Tibial artery (tissue), 4 donors: Measurements from ENCODE around the gene HJV.

Experiments used
- DNase-seq, 2 donors: peaks; one replicate each; pipeline ENCODE4 v3.0.0-alpha.2; 2019
- H3K27ac ChIP-seq, 2 donors: fragments of 200-600 bp; sonication (generic) in 1 of 2; 1 replicate in 1 of 2; 2 replicates in 1 of 2; pipeline ENCODE4 v1.5.1; 2018 to 2019; ENCODE audit warnings: mild to moderate bottlenecking in 1 of 2
- H3K27me3 ChIP-seq, 2 donors: fragments of 200-600 bp; sonication (generic) in 1 of 2; one replicate each; pipeline versions ENCODE4 v1.5.1 to v1.6.0; 2016 to 2019
- H3K36me3 ChIP-seq, 3 donors: fragments of 200-600 bp; sonication (generic) in 2 of 3; one replicate each; pipeline ENCODE4 v1.5.1; 2016 to 2019; ENCODE audit warnings: mild to moderate bottlenecking in 2 of 3
- H3K4me1 ChIP-seq, 4 donors: fragments of 200-600 bp; sonication (generic) in 2 of 4; 1 replicate in 3 of 4; 2 replicates in 1 of 4; pipeline ENCODE4 v1.5.1; 2016 to 2019
- H3K4me3 ChIP-seq, 2 donors: fragments of 200-600 bp; sonication (generic) in 1 of 2; 1 replicate in 1 of 2; 2 replicates in 1 of 2; pipeline ENCODE4 v1.5.1; 2018 to 2019; ENCODE audit warnings: mild to moderate bottlenecking in 2 of 2
- H3K9me3 ChIP-seq, 3 donors: fragments of 200-600 bp; sonication (generic) in 1 of 3; one replicate each; pipeline ENCODE4 v1.5.1; 2016 to 2019
- intact Hi-C: fragments of 100-400 bp; cut with DNase I; formaldehyde crosslinking; loops from one replicate; pipeline ENCODE4 v1.15.0; 2023; ENCODE audit warnings: low total_unique reads
- TF ChIP-seq, protein P1 (sequence below), 2 experiments: fragments of 200-600 bp in 1 of 2; fragments of 450-650 bp in 1 of 2; IDR thresholded peaks; one replicate each; pipeline ENCODE4 v1.5.1; 2017 to 2019; ENCODE audit warnings: antibody characterized with exemption in 2 of 2, mild to moderate bottlenecking in 1 of 2, moderate library complexity in 1 of 2

Gene HJV

DNA sequence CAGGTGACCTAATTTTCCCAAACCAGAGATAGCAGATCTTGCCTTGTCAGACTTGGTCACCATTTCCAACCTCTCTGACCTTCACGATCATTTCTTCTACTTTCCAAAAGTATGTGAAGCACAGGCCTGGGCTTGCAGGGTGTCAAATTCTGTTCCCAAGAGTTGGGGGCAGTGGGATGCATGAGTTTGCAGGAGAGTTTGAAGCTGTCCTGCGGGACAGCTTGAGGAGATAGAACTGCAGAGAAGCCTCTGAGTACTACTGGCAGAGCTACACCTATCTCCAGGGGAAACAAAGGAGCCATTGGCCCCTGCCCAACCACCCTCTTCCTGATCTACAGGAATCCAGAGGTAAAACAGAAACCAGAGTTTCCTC is 36.4 kb downstream of the HJV start:
- intact Hi-C loops: no loop called here
- no peaks in the 10 kb centered on the region for H3K27me3 ChIP-seq
- no peaks in the 10 kb centered on the region for H3K36me3 ChIP-seq
- TF ChIP-seq, protein P1, sequence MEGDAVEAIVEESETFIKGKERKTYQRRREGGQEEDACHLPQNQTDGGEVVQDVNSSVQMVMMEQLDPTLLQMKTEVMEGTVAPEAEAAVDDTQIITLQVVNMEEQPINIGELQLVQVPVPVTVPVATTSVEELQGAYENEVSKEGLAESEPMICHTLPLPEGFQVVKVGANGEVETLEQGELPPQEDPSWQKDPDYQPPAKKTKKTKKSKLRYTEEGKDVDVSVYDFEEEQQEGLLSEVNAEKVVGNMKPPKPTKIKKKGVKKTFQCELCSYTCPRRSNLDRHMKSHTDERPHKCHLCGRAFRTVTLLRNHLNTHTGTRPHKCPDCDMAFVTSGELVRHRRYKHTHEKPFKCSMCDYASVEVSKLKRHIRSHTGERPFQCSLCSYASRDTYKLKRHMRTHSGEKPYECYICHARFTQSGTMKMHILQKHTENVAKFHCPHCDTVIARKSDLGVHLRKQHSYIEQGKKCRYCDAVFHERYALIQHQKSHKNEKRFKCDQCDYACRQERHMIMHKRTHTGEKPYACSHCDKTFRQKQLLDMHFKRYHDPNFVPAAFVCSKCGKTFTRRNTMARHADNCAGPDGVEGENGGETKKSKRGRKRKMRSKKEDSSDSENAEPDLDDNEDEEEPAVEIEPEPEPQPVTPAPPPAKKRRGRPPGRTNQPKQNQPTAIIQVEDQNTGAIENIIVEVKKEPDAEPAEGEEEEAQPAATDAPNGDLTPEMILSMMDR (IDR thresholded peaks at IDR 0.05): no peak
- DNase-seq: peak; percentile 20 to 61
- H3K4me3 ChIP-seq: no peak overlapping the region
- H3K27ac ChIP-seq: peak overlapping the region; percentile 71 to 90
- H3K9me3 ChIP-seq: no peaks in the 10 kb centered on the region
- peaks cover 0 to 67% (median 51%) of the 10 kb centered on the region in 4 donors for H3K4me1 ChIP-seq

DNA sequence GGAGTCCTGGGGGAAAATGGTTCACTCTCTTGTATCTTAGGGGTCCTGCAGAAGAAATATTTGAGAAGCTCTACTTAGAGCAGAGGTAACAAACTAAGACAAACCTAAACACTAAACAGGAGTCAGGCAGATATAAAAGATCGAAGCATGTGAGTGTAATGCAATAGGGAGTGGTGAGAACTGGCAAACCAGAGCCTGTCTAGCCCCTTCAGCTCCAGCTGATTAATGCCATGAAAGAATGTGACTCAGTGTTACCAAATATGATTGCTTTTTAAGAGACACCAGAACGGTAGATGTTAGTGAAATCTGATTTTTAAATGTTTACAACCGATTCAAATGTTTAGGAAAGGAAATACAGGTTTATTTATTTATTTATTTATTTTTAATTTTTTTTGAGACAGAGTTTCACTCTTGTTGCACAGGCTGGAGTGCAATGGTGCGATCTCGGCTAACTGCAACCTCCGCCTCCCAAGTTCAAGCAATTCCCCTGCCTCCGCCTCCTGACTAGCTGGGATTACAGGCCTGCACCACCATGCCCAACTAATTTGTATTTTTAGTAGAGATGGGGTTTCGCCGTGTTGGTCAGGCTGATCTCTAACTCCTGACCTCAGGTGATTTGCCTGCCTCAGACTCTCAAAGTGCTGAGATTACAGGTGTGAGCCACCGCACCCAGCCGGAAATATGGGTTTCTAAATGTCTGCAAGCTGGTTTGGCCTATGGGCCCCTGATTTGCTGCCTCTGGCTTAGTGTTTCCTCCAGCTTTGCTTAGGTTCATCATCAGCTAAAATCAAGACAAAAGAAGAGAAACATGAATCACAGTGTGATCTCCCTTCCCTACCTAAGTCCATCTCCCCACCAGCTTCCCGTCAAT is 37.3 kb downstream of the HJV start:
- Histone ChIP-seq H3K36me3 (no peaks in the 10 kb centered on the region), H3K27ac (peak overlapping the region; percentile 85 to 90), H3K4me1 (peaks cover 0 to 76% (median 58%) of the 10 kb centered on the region in 4 donors), H3K9me3 (no peaks in the 10 kb centered on the region), H3K27me3 (no peaks in the 10 kb centered on the region), H3K4me3 (no peak overlapping the region)
- TF ChIP-seq, protein P1 (IDR thresholded peaks at IDR 0.05): no peak
- peak in 1 of 2 donors; percentile 55 for DNase-seq
- intact Hi-C loops: no loop called here

DNA sequence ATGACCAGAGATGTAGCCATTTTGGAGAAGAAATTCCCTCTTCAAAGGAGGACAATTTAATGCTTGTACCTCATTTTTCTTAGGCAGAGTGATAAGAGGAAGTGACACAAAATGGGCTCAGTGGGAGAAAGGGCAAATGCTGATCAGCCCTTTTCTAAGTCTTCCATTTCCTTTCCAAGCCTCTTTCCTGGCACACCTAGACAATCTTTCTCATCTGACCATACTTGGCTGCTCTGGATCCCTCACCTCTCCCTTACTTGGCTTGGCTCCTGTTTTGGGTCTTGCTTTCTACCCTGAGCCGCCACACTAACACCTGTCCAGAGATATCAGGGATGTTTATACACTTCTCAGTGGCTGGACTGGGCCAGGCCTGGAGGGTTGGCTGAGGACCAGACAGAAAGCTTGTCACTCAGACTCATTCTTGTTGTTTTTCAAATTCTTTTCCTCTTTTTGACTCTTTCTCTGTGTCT is 38.3 kb downstream of the HJV start:
- H3K4me1 ChIP-seq: peaks cover 0 to 86% (median 68%) of the 10 kb centered on the region in 4 donors
- intact Hi-C loops: no loop called here
- H3K27ac ChIP-seq: peak overlapping the region; percentile 85 to 90
- no peak for DNase-seq
- no peaks in the 10 kb centered on the region for H3K36me3 ChIP-seq
- no peaks in the 10 kb centered on the region for H3K27me3 ChIP-seq
- TF ChIP-seq, protein P1 (IDR thresholded peaks at IDR 0.05): no peak
- H3K4me3 ChIP-seq: no peak overlapping the region
- H3K9me3 ChIP-seq: no peaks in the 10 kb centered on the region

DNA sequence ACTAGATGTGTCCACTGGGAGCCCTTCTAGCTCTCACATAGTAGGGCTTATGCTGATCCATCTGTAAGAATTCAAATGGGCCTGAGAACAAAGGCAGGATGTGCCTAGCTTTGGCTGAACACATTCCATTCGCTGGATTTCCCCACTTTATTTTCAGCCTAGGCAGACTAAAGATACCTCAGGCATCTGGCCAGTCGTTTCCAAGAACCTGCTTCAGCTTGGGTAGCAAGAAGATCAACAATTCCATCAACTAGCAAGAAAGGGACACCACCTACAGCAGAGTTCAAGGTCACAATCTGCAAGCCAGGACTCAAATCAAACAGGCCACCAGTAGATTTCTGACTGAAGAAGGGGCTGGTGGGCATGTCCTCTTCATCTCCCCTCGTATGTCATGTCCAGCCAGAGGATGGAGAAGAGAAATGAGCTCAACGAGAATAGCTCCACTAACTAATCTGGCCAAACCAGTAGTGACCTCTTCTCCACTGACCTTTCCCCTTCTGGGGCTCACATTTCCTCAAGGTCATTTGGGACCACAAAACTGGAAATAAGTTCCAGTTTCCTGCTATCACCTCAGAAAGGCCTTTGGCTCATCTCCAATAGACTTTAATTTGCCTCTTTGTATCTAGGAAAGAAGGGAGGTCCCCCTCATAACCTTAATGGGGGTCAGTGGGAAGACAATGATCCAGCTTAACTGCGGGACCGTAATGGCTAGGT is 39.4 kb downstream of the HJV start:
- Histone ChIP-seq H3K9me3 (no peaks in the 10 kb centered on the region), H3K4me3 (no peak overlapping the region), H3K4me1 (peaks cover 0 to 97% (median 77%) of the 10 kb centered on the region in 4 donors), H3K27ac (peak overlapping the region; percentile 85 to 90), H3K36me3 (no peaks in the 10 kb centered on the region), H3K27me3 (no peaks in the 10 kb centered on the region)
- intact Hi-C loops: no loop called here
- TF ChIP-seq, protein P1 (IDR thresholded peaks at IDR 0.05): no peak
- no peak for DNase-seq

DNA sequence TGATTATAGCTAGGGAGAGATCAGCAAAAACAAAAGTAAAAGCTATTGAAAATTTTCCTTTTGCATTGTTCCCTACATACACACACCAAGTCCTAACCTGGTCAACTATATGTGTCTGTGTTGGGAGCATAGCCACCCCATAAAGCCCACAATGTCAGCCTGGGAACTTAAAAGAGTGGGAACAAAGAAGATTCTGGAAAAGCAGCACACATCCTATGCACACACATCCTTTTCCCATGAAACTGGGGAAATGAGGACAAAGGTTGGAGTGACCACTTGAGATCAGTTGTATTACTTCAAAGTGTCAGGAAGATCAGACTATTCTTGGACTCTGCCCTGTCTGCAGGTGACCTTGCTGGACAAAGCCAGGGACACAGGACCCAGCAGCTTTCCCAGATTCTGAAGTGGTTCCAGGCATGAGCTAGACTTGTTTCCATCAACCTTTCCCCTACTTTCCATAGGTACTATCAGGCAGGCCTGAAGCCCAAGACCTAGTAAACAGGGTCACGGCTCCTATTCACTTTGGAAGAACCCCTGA is 41.0 kb downstream of the HJV start:
- H3K4me1 ChIP-seq: peaks cover 0 to 85% (median 69%) of the 10 kb centered on the region in 4 donors
- peak overlapping the region; percentile 85 to 90 for H3K27ac ChIP-seq
- H3K27me3 ChIP-seq: no peaks in the 10 kb centered on the region
- intact Hi-C loops: no loop called here
- TF ChIP-seq, protein P1 (IDR thresholded peaks at IDR 0.05): no peak
- no peak overlapping the region for H3K4me3 ChIP-seq
- H3K36me3 ChIP-seq: no peaks in the 10 kb centered on the region
- no peak for DNase-seq
- H3K9me3 ChIP-seq: no peaks in the 10 kb centered on the region
